IPS-18c (cell line): ENCODE data around the gene PKD1L1.
"Not testable (repeated sequence)": the region's sequence is repeated elsewhere in the genome, so short reads cannot be mapped to it uniquely, and the experiment has no call there.

ENCODE experiments used
- H3K4me3 ChIP-seq: 2 replicates; pipeline ENCODE4 v1.7.0; 2013; ENCODE audit warnings: low read depth, mild to moderate bottlenecking, low read length, moderate library complexity; ENCODE audit not compliant: insufficient read depth
- H3K9me3 ChIP-seq: one replicate; pipeline ENCODE4 v1.6.1; 2013; ENCODE audit warnings: mild to moderate bottlenecking, low read length, moderate library complexity; ENCODE audit not compliant: control insufficient read depth, insufficient read depth

Gene PKD1L1

DNA sequence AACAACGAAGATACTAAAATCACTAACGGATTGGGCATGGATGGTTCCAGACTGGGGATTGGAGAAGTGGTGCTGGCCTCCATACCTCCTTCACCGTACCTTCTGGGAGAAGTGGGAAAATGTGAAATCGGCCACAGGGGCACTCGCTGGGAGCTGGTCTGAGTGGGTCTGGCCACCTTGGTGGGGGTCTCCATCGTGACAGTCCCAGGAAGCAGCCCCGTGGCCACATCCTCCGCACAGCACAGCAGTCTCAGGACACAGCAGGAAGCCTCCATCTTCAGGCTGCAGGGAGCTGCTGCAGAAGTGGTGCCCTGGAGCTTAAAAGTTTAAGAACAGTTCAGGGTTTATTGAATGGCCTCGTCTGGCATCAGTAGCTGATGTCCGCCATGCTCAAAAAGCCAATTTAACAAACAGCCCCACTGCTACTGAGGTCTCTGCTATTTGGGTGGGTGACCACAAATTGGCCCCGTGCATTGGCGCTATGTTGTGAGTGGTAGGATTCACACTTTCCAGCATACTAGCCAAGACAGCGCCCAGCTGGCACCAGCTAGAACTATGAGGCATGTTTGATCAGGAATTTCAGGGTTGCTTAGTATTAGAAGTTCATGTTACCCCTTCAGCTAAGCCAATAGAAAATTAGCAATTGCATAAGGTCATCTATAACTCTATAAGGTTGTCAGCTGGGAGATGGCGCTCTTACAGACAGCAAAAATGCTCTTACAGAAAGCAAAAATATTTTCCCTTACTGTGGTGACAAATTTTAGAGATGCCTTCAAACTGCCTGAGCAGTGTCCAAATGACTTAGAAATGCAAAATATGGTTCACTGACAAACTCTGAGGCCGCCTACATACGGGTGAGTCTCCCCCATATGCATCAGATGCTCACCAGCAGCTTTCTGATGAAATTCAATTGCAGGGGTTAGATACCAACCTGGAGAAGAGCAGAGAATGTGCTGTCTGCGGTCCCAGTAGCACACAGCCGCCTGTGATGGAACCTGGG, 17.0 kb downstream of the PKD1L1 start:
- Histone ChIP-seq H3K9me3 (no peaks in the 10 kb centered on the region), H3K4me3 (no peak overlapping the region)

- Histone ChIP-seq H3K9me3 (no peaks in the 10 kb centered on the region), H3K4me3 (no peak overlapping the region)
These were observed 24.0 kb downstream of the PKD1L1 start for GRCh38 chr7:47924266-47924665.

DNA sequence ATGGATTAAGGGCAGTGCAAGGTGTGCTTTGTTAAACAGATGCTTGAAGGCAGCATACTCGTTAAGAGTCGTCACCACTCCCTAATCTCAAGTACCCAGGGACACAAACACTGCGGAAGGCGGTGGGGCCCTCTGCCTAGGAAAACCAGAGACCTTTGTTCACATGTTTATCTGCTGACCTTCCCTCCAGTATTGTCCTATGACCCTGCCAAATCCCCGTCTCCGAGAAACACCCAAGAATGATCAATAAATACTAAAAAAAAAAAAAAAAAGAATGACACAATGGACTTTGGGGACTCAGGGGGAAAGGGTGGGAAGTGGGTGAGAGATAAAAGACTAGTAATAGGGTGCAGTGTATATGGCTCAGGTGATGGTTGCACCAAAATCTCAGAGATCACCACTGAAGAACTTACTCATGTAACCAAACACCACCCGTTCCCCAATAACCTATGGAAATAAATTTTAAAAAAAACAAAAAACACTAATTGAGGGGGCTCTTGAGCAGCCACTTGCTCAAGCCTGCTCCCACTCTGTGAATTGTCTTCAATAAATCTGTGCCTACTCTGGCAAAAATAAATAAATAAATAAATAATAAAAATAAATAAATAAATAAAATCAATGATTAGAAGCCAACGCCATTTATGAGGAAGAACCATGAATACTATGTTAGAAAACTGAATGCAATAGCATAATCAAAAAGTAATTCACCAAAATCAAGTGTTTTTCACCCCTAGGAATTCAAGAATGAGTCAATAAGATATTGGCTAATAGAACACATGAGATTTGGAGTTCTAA, 25.0 kb downstream of the PKD1L1 start:
- not testable (repeated sequence) for H3K4me3 ChIP-seq, H3K9me3 ChIP-seq

DNA sequence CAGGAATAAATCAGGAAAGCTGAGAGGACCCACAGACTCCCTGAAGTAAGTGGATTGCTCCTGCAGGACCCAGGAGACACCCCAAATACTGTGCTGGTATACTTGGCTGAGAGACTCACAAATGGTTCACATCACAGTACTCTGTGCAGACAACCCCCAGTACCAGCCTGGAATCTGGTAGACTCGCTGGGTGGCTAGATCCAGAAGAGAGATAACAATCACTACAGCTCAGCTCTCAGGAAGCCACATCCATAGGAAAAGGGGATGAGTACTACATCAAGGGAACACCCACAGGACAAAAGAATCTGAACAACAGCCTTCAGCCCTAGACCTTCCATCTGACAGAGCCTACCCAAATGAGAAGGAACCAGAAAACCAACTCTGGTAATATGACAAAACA, 31.8 kb downstream of the PKD1L1 start:
- H3K9me3 ChIP-seq, H3K4me3 ChIP-seq: not testable (repeated sequence)

- H3K9me3 ChIP-seq, result peaks cover 2% of the 10 kb centered on the region
- no peak overlapping the region for H3K4me3 ChIP-seq
These were observed 32.7 kb downstream of the PKD1L1 start for GRCh38 chr7:47915616-47915976.

DNA sequence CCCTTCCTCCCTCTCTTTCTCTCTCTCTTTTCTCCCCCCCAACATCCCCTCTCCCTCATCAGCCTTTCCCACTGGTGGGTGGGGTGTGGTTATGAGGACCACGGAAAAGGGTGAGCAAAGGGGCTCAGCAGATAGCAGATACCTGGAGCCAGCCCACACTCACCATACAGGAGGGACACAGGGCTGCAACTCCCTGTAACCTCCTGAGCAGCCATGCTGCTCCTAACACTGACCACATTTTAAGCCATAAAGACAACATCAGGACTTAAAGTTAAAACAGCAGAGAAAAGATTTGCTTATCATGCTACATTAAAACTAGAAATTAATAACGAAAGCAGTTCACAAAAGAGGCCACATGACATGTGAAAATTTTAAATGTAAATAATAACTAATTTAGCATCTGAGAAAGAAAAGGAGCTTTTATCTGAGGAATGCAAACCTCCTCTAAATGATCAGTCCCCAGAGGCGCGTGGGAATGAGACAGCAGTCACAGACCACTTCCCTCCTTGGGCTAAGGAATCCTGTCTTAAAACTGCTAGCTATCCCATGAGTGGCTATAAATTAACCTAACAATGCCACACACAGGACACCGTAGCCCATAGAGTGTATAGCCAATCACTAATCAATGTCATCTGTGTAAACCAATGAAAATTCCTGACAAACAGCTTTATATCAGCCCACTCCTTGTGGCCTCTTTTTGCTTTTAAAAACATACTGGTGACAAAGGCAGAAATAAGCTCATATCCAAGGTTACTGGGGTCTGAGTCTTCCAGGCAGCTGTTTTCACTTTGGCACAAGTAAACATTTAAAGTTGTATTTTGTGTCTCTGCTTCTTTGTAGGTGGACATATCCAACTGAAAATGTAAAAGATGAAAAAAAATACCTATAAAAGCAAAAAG, 33.3 kb downstream of the PKD1L1 start:
- H3K4me3 ChIP-seq, result no peak overlapping the region
- H3K9me3 ChIP-seq, result peaks cover 2% of the 10 kb centered on the region

- Histone ChIP-seq H3K4me3 (no peak overlapping the region), H3K9me3 (peaks cover under 1% of the 10 kb centered on the region)
These were observed 35.9 kb downstream of the PKD1L1 start for GRCh38 chr7:47912332-47912731.

- H3K9me3 ChIP-seq, result no peaks in the 10 kb centered on the region
- no peak overlapping the region for H3K4me3 ChIP-seq
These were observed 39.5 kb downstream of the PKD1L1 start for GRCh38 chr7:47908720-47909119.

DNA sequence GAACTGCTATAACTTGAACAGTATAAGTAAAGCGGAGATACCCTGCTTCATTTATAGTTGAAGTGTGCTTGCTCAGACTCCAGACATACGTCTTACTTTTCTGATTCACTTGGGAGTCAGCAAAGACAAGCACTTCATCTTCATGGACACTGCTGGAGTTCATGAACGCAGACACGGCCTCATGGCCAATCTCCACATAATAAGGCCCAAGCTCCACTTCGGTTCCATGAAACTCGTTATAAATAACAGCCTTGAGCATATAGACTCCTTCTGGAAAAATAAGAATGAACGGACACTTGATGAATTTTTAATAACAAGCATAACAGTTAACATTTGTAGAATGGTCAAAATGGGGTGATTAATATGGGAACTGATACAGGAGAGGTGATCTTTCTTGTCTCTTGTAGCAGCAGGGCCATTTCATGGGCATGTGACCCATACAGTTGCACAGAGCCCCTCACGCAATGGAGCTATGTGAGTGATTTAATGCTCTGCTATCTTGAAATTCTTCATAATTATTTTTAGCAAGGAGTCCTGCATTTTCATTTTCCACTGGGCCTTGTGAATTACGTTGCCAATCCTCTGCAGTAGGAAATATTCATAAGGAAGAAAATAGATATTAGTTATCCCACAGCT, 40.2 kb downstream of the PKD1L1 start:
- Histone ChIP-seq H3K9me3 (no peaks in the 10 kb centered on the region), H3K4me3 (no peak overlapping the region)

DNA sequence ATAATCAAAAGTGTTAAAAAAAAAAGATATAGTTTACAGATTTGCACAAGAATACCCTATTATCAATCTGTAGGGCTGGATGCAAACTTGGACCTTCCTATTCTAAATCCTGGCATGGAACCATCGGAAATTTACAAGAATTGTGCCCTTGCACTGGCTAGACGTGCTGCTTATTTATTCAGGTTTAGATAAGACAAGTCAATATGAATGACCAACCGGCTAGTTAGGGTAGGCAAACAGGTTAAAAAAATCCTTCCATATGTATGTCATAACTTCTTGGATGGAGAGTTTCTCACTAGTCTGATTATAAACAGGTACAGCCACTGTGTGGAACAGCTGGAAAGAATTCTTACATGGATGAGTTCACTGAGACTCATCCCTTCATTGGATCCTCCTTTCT, 41.4 kb downstream of the PKD1L1 start:
- Histone ChIP-seq H3K9me3 (no peaks in the 10 kb centered on the region), H3K4me3 (no peak overlapping the region)

GRCh38 chr7:47905076-47905920, 43.0 kb downstream of the PKD1L1 start:
- no peak overlapping the region for H3K4me3 ChIP-seq
- no peaks in the 10 kb centered on the region for H3K9me3 ChIP-seq

- no peak overlapping the region for H3K4me3 ChIP-seq
- no peaks in the 10 kb centered on the region for H3K9me3 ChIP-seq
These were observed 46.3 kb downstream of the PKD1L1 start for GRCh38 chr7:47902013-47902412.

GRCh38 chr7:47901542-47901941, 46.7 kb downstream of the PKD1L1 start:
- no peak overlapping the region for H3K4me3 ChIP-seq

GRCh38 chr7:47897831-47898230, 50.4 kb downstream of the PKD1L1 start:
- H3K9me3 ChIP-seq, result no peaks in the 10 kb centered on the region
- H3K4me3 ChIP-seq, result no peak overlapping the region

More at GRCh38 chr7:47901542-47901941, 46.7 kb downstream of the PKD1L1 start:
- no peaks in the 10 kb centered on the region for H3K9me3 ChIP-seq

- H3K9me3 ChIP-seq, result no peaks in the 10 kb centered on the region
- no peak overlapping the region for H3K4me3 ChIP-seq
These were observed 51.4 kb downstream of the PKD1L1 start for GRCh38 chr7:47896809-47897423.

- Histone ChIP-seq H3K9me3 (no peaks in the 10 kb centered on the region), H3K4me3 (no peak overlapping the region)
These were observed 53.2 kb downstream of the PKD1L1 start for GRCh38 chr7:47895026-47895425.
